Left hindlimb (tissue), 1 donor: Measurements from ENCODE around the gene ATP6V1E1.
"Not testable (repeated sequence)": the region's sequence is repeated elsewhere in the genome, so short reads cannot be mapped to it uniquely, and the experiment has no call there.

Experiments used
- DNase-seq: peaks from one replicate; pipeline ENCODE4 v3.0.0-alpha.2; 2018

The ATP6V1E1 gene

GRCh38 chr22:17628406-17629172 is at the start of gene ATP6V1E1:
TSS of gene ATP6V1E1 (minus strand) at chr22:17628749. CDS start at chr22:17628635, 114 bp downstream.
- peak; percentile 98 for DNase-seq

DNA sequence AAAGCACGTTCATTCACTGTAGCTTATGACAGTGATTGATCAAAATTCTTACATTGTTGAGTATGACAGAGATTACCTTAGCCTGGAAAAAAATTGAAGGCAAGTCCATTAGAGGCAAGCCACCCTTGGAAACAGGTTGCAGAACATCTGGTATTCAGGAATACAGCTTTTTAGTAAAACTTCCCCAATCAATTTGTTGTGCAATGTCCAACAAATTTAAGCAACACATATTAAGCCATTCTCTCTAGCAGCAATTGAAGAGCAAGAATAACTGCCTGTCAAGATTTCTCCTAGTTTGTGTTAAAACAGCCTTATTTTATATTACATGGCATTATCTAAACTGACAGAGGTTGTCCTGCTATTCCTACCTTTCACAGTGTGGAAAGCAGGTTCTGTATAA is 47.0 kb upstream of the ATP6V1E1 start:
- no peak for DNase-seq

DNA sequence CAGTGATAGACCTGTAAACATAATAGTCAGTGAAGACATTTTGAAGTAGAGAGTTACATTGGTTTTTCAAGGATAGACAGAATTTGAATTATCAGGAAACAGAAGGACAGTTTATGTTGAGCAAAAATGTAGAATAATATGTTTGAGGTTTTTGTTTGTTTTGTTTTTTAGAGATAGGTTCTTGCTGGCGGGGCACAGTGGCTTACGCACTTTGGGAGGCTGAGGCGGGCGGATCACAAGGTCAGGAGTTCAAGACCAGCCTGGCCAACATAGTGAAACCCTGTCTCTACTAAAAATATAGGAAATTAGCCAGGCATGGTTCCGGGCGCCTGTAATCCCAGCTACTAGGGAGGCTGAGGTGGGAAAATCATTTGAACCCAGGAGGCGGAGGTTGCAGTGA is 45.6 kb upstream of the ATP6V1E1 start:
- DNase-seq = no peak

DNA sequence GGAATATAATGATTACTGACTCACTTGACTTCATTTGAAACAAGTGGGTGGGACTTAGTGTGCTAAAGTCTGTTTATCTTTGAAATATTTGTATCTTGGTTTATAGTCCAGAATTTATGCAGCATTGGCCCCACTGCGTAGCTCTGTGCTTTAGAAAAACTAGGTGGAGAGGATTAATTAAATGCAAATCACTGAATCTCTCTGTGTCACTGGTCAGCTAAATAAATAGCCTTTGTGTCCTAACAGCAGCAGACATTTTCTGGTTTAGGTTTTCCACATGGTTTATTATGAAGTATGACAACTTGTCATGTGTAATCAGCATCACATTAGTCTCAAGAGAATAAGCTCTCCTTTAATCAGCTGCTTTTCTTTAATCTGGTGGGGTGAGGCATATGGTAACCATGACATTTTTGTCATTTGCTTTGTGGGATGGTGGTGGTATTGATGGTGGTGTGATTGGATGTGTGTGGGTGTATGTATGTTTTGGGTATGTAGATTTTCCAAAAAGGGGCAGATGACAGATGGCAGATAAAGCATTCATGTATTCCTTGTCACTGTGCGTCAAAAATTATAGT is 44.0 kb upstream of the ATP6V1E1 start:
- DNase-seq = no peak

GRCh38 chr22:17671521-17672092 is 43.1 kb upstream of the ATP6V1E1 start:
- not testable (repeated sequence) for DNase-seq

GRCh38 chr22:17665854-17666253 is 37.3 kb upstream of the ATP6V1E1 start:
- DNase-seq = no peak

DNA sequence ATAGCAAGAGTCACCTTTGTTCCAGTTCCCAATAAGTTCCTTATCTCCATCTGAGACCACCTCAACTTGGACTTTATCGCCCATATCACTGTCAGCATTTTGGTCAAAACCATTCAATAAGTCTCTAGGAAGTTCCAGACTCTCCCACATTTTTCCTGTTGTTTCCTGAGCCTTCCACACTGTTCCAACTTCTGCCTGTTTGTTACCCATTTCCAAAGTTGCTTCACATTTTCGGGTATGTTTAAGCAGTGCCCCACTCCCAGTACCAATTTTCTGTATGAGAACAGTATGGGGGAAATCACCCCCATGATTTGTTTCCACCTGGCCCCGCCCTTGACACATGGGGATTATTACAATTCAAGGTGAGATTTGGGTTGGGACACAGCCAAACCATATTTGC is 36.7 kb upstream of the ATP6V1E1 start:
- DNase-seq = no peak

- DNase-seq = no peak
These were observed 36.0 kb upstream of the ATP6V1E1 start for GRCh38 chr22:17664414-17665055.

- DNase-seq = peak; percentile 41
These were observed 28.4 kb upstream of the ATP6V1E1 start for GRCh38 chr22:17656870-17657395.

- no peak for DNase-seq
These were observed 26.7 kb upstream of the ATP6V1E1 start for GRCh38 chr22:17655289-17655688.

GRCh38 chr22:17648569-17648968 is 20.0 kb upstream of the ATP6V1E1 start:
- DNase-seq = no peak

- no peak for DNase-seq
These were observed 19.4 kb upstream of the ATP6V1E1 start for GRCh38 chr22:17647991-17648390.

GRCh38 chr22:17647452-17647851 is 18.9 kb upstream of the ATP6V1E1 start:
- no peak for DNase-seq

GRCh38 chr22:17642357-17642756 is 13.8 kb upstream of the ATP6V1E1 start:
- not testable (repeated sequence) for DNase-seq

GRCh38 chr22:17641269-17641668 is 12.7 kb upstream of the ATP6V1E1 start:
- DNase-seq = no peak

GRCh38 chr22:17639247-17639741 is 10.7 kb upstream of the ATP6V1E1 start:
- peak; percentile 40 for DNase-seq

- peak; percentile 94 for DNase-seq
These were observed 10.1 kb upstream of the ATP6V1E1 start, which contains the start of gene BCL2L13 for GRCh38 chr22:17638432-17639246. TSS of gene BCL2L13 (plus strand) at chr22:17638757. CDS start at chr22:17655712, 16,955 bp downstream.

DNA sequence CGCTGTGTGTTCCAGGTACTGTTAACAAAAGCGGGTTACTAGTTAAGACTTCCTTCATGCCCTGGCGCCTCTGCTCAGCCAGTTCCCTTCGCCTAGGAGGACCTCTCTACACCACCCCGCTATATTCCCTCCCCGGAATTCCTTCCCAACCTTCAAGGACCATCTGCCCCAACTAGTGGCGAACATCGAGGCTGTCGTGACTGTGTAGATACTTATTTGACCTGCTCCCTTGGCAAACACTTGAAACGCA is 9.6 kb upstream of the ATP6V1E1 start:
- no peak for DNase-seq

- DNase-seq = no peak
These were observed 9.1 kb upstream of the ATP6V1E1 start for GRCh38 chr22:17637490-17638181.

GRCh38 chr22:17636850-17637249 is 8.3 kb upstream of the ATP6V1E1 start:
- DNase-seq = not testable (repeated sequence)

GRCh38 chr22:17634696-17635095 is 6.1 kb upstream of the ATP6V1E1 start:
- no peak for DNase-seq

- no peak for DNase-seq
These were observed 5.4 kb upstream of the ATP6V1E1 start for GRCh38 chr22:17633998-17634323.
